GM19452 (cell line): Measurements from ENCODE around the gene MACROD2.
"Not testable (repeated sequence)": the region's sequence is repeated elsewhere in the genome, so short reads cannot be mapped to it uniquely, and the experiment has no call there.

Source experiments
- ATAC-seq: cut with Tn5 transposase; IDR thresholded peaks from one replicate; pipeline ENCODE4 v1.9.1; 2021; ENCODE audit not compliant: unreplicated experiment

Gene MACROD2

GRCh38 chr20:15016875-15017274, 1021.6 kb downstream of the MACROD2 start:
- not testable (repeated sequence) for ATAC-seq

GRCh38 chr20:15018966-15019365, 1023.6 kb downstream of the MACROD2 start:
- ATAC-seq, result no peak

- no peak for ATAC-seq
Observed at GRCh38 chr20:15020845-15021244, 1025.5 kb downstream of the MACROD2 start.

- ATAC-seq, result no peak
Observed at GRCh38 chr20:15022921-15023320, 1027.6 kb downstream of the MACROD2 start.

- no peak for ATAC-seq
Observed at GRCh38 chr20:15026759-15027158, 1031.4 kb downstream of the MACROD2 start.

- no peak for ATAC-seq
Observed at GRCh38 chr20:15030826-15031225, 1035.5 kb downstream of the MACROD2 start.

- ATAC-seq, result no peak
Observed at GRCh38 chr20:15031546-15032351, 1036.4 kb downstream of the MACROD2 start.

- ATAC-seq, result no peak
Observed at GRCh38 chr20:15032352-15032622, 1037.0 kb downstream of the MACROD2 start.

GRCh38 chr20:15033269-15033668, 1038.0 kb downstream of the MACROD2 start:
- ATAC-seq, result no peak

- no peak for ATAC-seq
Observed at GRCh38 chr20:15033891-15034290, 1038.6 kb downstream of the MACROD2 start.

- ATAC-seq, result no peak
Observed at GRCh38 chr20:15036948-15037347, 1041.6 kb downstream of the MACROD2 start.

GRCh38 chr20:15039088-15039752, 1043.9 kb downstream of the MACROD2 start:
- no peak for ATAC-seq

GRCh38 chr20:15042723-15043122, 1047.4 kb downstream of the MACROD2 start:
- no peak for ATAC-seq

GRCh38 chr20:15045246-15045645, 1049.9 kb downstream of the MACROD2 start:
- no peak for ATAC-seq

GRCh38 chr20:15047042-15047441, 1051.7 kb downstream of the MACROD2 start:
- no peak for ATAC-seq

- no peak for ATAC-seq
Observed at GRCh38 chr20:15047601-15048000, 1052.3 kb downstream of the MACROD2 start.

GRCh38 chr20:15056246-15056645, 1060.9 kb downstream of the MACROD2 start:
- no peak for ATAC-seq

- ATAC-seq, result no peak
Observed at GRCh38 chr20:15058841-15059240, 1063.5 kb downstream of the MACROD2 start.

- no peak for ATAC-seq
Observed at GRCh38 chr20:15059438-15059837, 1064.1 kb downstream of the MACROD2 start.

GRCh38 chr20:15060265-15061060, 1065.1 kb downstream of the MACROD2 start:
- ATAC-seq, result no peak

- ATAC-seq, result no peak
Observed at GRCh38 chr20:15061061-15061430, 1065.7 kb downstream of the MACROD2 start.

- ATAC-seq, result no peak
Observed at GRCh38 chr20:15061955-15062354, 1066.6 kb downstream of the MACROD2 start.
